GM12892 (cell line): ENCODE results near the gene KIAA1217.
A peak's percentile ranks its signal among the peaks of the same experiment; 100 is the strongest.

Experiments
- DNase-seq: peaks from one replicate; pipeline ENCODE4 v3.0.0; 2011; ENCODE audit not compliant: insufficient read length
- FAIRE-seq: peaks from 2 replicates; lab custom pipeline; 2011; peaks lifted over from hg19 to GRCh38; lab: Jason Lieb, UNC
- POLR2A ChIP-seq: IDR thresholded peaks from 2 replicates; pipeline ENCODE4 v1.6.1; 2011; ENCODE audit warnings: low read depth, low read length, control low read depth
- POLR2AphosphoS5 ChIP-seq: IDR thresholded peaks from 2 replicates; pipeline ENCODE4 v1.6.1; 2011; ENCODE audit warnings: low read depth, low read length, control low read depth
- TAF1 ChIP-seq: IDR thresholded peaks from 2 replicates; pipeline ENCODE4 v1.6.1; 2011; ENCODE audit warnings: low read depth, mild to moderate bottlenecking, control low read depth, low read length, borderline replicate concordance

KIAA1217 gene

GRCh38 chr10:24277277-24277676 is 68.3 kb downstream of the KIAA1217 start:
- DNase-seq = no peak
- FAIRE-seq = peak; percentile 30
- no peak for TF ChIP-seq TAF1
- TF ChIP-seq POLR2AphosphoS5 = no peak
- no peak for TF ChIP-seq POLR2A

- TF ChIP-seq TAF1 (no peak), POLR2AphosphoS5 (no peak), POLR2A (no peak)
- FAIRE-seq (peak; percentile 80), DNase-seq (no peak)
Measured at GRCh38 chr10:24277771-24278170, 68.8 kb downstream of the KIAA1217 start.

- peak; percentile 17 for FAIRE-seq
- DNase-seq = no peak
- TF ChIP-seq POLR2A = no peak
- TF ChIP-seq TAF1 = no peak
- no peak for TF ChIP-seq POLR2AphosphoS5
Measured at GRCh38 chr10:24278176-24278889, 69.4 kb downstream of the KIAA1217 start.

GRCh38 chr10:24279166-24279565 is 70.2 kb downstream of the KIAA1217 start:
- no peak for TF ChIP-seq POLR2A
- no peak for DNase-seq
- no peak for FAIRE-seq

GRCh38 chr10:24287559-24288195 is 78.7 kb downstream of the KIAA1217 start:
- DNase-seq (no peak), FAIRE-seq (no peak)
- TF ChIP-seq POLR2AphosphoS5 = no peak
- TF ChIP-seq TAF1 = no peak
- TF ChIP-seq POLR2A = no peak

GRCh38 chr10:24288581-24288980 is 79.6 kb downstream of the KIAA1217 start:
- FAIRE-seq (peak; percentile 50), DNase-seq (no peak)
- no peak for TF ChIP-seq POLR2A
- no peak for TF ChIP-seq POLR2AphosphoS5
- no peak for TF ChIP-seq TAF1

- no peak for DNase-seq
- no peak for TF ChIP-seq POLR2AphosphoS5
- no peak for TF ChIP-seq TAF1
- TF ChIP-seq POLR2A = no peak
- no peak for FAIRE-seq
Measured at GRCh38 chr10:24289235-24289634, 80.3 kb downstream of the KIAA1217 start.

GRCh38 chr10:24292304-24293293 is 83.7 kb downstream of the KIAA1217 start:
- DNase-seq = no peak
- TF ChIP-seq POLR2AphosphoS5 (no peak), TAF1 (no peak), POLR2A (no peak)
- peak; percentile 38 for FAIRE-seq

GRCh38 chr10:24299578-24300260 is 90.8 kb downstream of the KIAA1217 start:
- no peak for TF ChIP-seq POLR2AphosphoS5
- TF ChIP-seq POLR2A = no peak
- TF ChIP-seq TAF1 = no peak
- FAIRE-seq (peak; percentile 14), DNase-seq (no peak)

GRCh38 chr10:24303522-24304310 is 94.8 kb downstream of the KIAA1217 start:
- no peak for FAIRE-seq
- TF ChIP-seq POLR2A (no peak), TAF1 (no peak), POLR2AphosphoS5 (no peak)
- DNase-seq = no peak
